ENCODE data around the gene ZNF473.

ZNF473 gene

DNA sequence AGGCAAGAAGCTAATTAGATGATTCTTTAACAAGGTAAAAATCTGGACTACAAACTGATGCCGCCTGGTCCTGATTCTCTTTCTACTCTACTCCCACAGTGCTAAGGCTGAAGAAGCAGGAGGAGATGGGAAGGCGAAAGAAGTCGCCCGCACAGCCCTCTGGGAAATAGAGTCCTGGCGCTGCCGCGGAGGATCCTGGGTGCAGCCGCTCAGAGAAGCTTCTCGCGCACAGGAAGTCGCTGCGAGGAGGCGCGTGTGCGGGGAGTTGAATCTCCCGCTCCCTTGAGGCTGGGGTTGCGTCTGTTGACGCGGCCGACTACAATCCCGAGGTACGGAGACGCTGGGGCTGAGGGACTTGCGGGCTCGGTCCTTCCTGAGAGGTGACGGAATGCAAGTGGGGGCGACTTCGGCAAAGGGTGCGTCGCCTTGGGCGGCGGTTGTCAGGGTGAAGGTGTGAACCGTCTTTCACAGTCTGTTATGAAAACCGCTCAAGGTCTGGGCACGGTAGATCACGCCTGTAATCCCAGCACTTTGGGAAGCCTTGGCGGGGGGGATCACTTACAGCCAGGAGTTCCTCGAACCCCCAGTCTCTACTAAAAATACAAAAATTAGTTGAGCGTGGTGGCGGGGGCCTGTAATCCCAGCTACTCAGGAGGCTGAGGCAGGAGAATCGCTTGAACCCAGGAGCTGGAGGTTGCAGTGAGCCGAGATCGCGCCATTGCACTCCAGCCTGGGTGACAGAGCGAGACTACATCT lies at the start of gene ZNF473:
Gene ZNF473, plus strand, starts transcription at position 212 of the 756 bp plus-strand sequence. CDS start 5,078 bp downstream, outside the sequence.
- H3K27me3 ChIP-seq = no peaks in the 10 kb centered on the region
- H3K4me1 ChIP-seq (ENCODE audit: control insufficient read depth in 1 of 2, insufficient read depth in 1 of 2, low read depth in 1 of 2, low read length in 1 of 2) = peaks cover 42 to 43% of the 10 kb centered on the region in 2 experiments
- peak within 1 kb of the TSS; percentile 90 to 98 for H3K4me3 ChIP-seq (ENCODE audit: low read depth in 1 of 2, low read length in 1 of 2)
- no peaks in the 10 kb centered on the region for H3K9me3 ChIP-seq
- TF ChIP-seq, protein P1, sequence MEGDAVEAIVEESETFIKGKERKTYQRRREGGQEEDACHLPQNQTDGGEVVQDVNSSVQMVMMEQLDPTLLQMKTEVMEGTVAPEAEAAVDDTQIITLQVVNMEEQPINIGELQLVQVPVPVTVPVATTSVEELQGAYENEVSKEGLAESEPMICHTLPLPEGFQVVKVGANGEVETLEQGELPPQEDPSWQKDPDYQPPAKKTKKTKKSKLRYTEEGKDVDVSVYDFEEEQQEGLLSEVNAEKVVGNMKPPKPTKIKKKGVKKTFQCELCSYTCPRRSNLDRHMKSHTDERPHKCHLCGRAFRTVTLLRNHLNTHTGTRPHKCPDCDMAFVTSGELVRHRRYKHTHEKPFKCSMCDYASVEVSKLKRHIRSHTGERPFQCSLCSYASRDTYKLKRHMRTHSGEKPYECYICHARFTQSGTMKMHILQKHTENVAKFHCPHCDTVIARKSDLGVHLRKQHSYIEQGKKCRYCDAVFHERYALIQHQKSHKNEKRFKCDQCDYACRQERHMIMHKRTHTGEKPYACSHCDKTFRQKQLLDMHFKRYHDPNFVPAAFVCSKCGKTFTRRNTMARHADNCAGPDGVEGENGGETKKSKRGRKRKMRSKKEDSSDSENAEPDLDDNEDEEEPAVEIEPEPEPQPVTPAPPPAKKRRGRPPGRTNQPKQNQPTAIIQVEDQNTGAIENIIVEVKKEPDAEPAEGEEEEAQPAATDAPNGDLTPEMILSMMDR (IDR thresholded peaks at IDR 0.05) = no peak
- peaks cover 8% of the 10 kb centered on the region for H3K36me3 ChIP-seq
- H3K27ac ChIP-seq = peak within 1 kb of the TSS; percentile 98

DNA sequence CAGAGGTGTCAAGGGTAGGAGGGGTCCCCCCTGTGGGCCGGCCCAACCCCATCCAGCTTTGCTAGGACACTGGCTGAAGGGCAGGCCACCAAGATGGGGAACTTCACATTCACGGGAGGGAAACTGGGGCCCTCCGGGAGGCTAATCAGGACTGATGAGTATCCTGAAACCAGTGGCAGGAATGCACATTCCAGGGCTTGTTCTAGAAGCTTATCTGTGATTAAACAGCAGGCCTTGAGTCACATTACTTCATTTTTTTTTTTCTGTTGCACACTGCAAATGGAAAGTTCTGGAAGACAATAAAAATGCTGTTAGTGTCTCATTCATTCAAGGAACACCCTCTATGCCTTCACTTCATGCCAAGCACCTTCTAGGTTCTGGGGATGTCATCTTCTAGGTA lies 49.3 kb upstream of the ZNF473 start:
- Histone ChIP-seq H3K27me3 (no peaks in the 10 kb centered on the region), H3K4me1 (ENCODE audit: control insufficient read depth in 1 of 2, insufficient read depth in 1 of 2, low read depth in 1 of 2, low read length in 1 of 2) (no peaks in the 10 kb centered on the region), H3K27ac (no peak overlapping the region), H3K36me3 (peaks cover 70% of the 10 kb centered on the region), H3K9me3 (no peaks in the 10 kb centered on the region), H3K4me3 (ENCODE audit: low read depth in 1 of 2, low read length in 1 of 2) (no peak overlapping the region)
- TF ChIP-seq, protein P1 (IDR thresholded peaks at IDR 0.05) = no peak

DNA sequence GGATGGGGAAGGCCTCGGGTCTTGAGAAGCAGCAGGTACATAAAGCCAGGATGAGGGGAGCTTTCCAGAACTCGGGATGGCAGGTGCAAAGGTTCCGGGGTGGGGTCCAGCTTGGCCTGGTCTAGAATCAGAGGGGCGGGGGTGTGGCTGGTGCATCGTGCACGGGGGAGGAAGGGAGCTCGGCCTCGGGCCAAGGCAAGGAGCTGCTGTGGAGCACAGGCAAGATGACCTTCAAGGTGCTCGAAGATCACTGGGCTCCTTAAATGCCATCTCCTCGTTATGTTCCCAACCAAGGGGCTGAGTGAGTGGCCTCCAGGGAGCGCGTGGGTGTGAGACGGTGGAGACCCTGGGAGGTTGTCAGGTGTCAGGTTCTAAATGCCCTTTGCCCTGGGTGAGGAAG lies 48.7 kb upstream of the ZNF473 start:
- H3K4me3 ChIP-seq (ENCODE audit: low read depth in 1 of 2, low read length in 1 of 2) = no peak overlapping the region
- H3K36me3 ChIP-seq = peaks cover 76% of the 10 kb centered on the region
- no peak overlapping the region for H3K27ac ChIP-seq
- TF ChIP-seq, protein P1 (IDR thresholded peaks at IDR 0.05) = no peak
- H3K9me3 ChIP-seq = no peaks in the 10 kb centered on the region
- no peaks in the 10 kb centered on the region for H3K27me3 ChIP-seq
- H3K4me1 ChIP-seq (ENCODE audit: control insufficient read depth in 1 of 2, insufficient read depth in 1 of 2, low read depth in 1 of 2, low read length in 1 of 2) = no peaks in the 10 kb centered on the region

DNA sequence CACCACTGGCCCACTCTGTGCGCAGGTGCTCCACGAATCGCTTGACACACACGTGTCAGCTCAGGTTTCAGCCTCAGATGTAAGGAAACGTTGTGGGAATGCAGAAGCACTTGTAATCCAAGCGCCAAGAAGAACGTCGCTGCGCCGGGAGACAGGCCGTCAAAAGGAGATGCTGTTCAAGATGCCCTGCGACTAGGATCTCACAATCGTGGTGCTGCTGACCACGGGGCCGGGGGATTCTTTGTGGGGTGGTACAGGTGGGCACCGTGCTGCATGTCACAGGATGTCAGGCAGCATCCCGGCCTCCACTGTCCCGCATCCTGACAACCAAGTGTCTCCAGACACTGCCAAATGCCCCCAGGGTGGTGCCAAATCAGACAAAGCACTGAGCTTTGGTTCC lies 47.9 kb upstream of the ZNF473 start:
- H3K36me3 ChIP-seq = peaks cover 83% of the 10 kb centered on the region
- H3K9me3 ChIP-seq = no peaks in the 10 kb centered on the region
- H3K4me1 ChIP-seq (ENCODE audit: control insufficient read depth in 1 of 2, insufficient read depth in 1 of 2, low read depth in 1 of 2, low read length in 1 of 2) = no peaks in the 10 kb centered on the region
- H3K27ac ChIP-seq = no peak overlapping the region
- H3K4me3 ChIP-seq (ENCODE audit: low read depth in 1 of 2, low read length in 1 of 2) = no peak overlapping the region
- TF ChIP-seq, protein P1 (IDR thresholded peaks at IDR 0.05) = no peak
- no peaks in the 10 kb centered on the region for H3K27me3 ChIP-seq

DNA sequence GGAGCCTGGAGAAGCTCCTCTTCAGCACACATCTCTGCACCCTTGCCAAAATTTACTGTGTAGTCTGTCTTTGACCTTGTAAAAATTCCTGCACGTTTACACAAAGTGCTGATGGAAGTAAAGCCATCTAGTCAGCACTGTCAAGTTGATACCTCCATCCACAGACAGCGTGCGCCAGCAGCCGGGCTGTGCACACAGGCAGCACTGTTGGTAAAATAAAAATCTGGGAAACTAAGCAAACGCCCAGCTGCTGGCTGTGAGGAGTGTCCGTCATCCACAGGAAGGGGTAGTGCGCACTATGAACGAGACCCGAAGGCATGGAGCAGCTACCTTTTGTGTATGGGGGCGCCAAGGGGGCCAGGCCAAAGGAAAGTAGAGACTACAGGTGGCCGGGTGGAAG lies 47.5 kb upstream of the ZNF473 start:
- Histone ChIP-seq H3K36me3 (peaks cover 87% of the 10 kb centered on the region), H3K4me1 (ENCODE audit: control insufficient read depth in 1 of 2, insufficient read depth in 1 of 2, low read depth in 1 of 2, low read length in 1 of 2) (no peaks in the 10 kb centered on the region)
- TF ChIP-seq, protein P1 (IDR thresholded peaks at IDR 0.05) = no peak

More for the DNA sequence above, 47.5 kb upstream of the ZNF473 start:
- H3K9me3 ChIP-seq = no peaks in the 10 kb centered on the region
- H3K27ac ChIP-seq = no peak overlapping the region
- H3K4me3 ChIP-seq (ENCODE audit: low read depth in 1 of 2, low read length in 1 of 2) = no peak overlapping the region
- no peaks in the 10 kb centered on the region for H3K27me3 ChIP-seq

Data from neutrophil (primary cell).